ENCODE results near the gene MVB12A.
A peak's percentile ranks its signal among the peaks of the same experiment; 100 is the strongest.

GRCh38 chr19:17470068-17470841 lies 50.4 kb downstream of the MVB12A start, which contains the start of gene SLC27A1:
- no peak for TF ChIP-seq CTCF (conservative IDR thresholded peaks at IDR 0.05; ENCODE audit: low read depth in 2 of 2)
- TF ChIP-seq ZNF331 (CRISPR knock-in tag; IDR thresholded peaks at IDR 0.05; ENCODE audit: low read depth), result no peak
- no peak for TF ChIP-seq JUNB (IDR thresholded peaks at IDR 0.05; ENCODE audit: unreplicated experiment)
- no peak for TF ChIP-seq EZH2phosphoT487 (IDR thresholded peaks at IDR 0.05; ENCODE audit: unreplicated experiment)
- TF ChIP-seq POLR2AphosphoS5 (IDR thresholded peaks at IDR 0.05; ENCODE audit: low read depth), result peak; percentile 60
- TF ChIP-seq REST (IDR thresholded peaks at IDR 0.05; ENCODE audit: unreplicated experiment), result no peak
